ENCODE results near the gene QRSL1. TPM values are rescaled to one million over a fixed set of nuclear protein-coding genes. Genes with fewer than 3 reads are reported as not detected.

QRSL1 gene
- total and polyA plus RNA-seq, 10 of the 15 experiments (the other 5 are each of a cell fraction or from before 2014, with no cell fraction given) = 11.9 to 23.5 (median 15.5) TPM

- Histone ChIP-seq H3K9ac (ENCODE audit: control insufficient read depth, insufficient read depth, low read length) (no peak overlapping the region), H2AFZ (ENCODE audit: control insufficient read depth, low read depth, low read length) (no peak overlapping the region), H3K36me3 (ENCODE audit: control insufficient read depth in 2 of 2, insufficient read depth in 2 of 2, low read length in 1 of 2) (no peaks in the 10 kb centered on the region), H3K4me1 (ENCODE audit: control insufficient read depth, insufficient read depth, low read length) (no peaks in the 10 kb centered on the region; the same call in 1 of the 2 replicates), H4K20me1 (ENCODE audit: control insufficient read depth, insufficient read depth) (no peaks in the 10 kb centered on the region), H3K9me3 (replicated peaks; ENCODE audit: control insufficient read depth, insufficient read depth, low read length) (no peaks in the 10 kb centered on the region), H3K4me3 (no peak overlapping the region), H3K27ac (ENCODE audit: control insufficient read depth, insufficient read depth) (no peak overlapping the region), H3K4me2 (ENCODE audit: control insufficient read depth, insufficient read depth) (no peak overlapping the region), H3K27me3 (replicated peaks in 1 of 2; ENCODE audit: control insufficient read depth in 2 of 2, insufficient read depth in 2 of 2, low read length in 1 of 2) (no peaks in the 10 kb centered on the region), H3K79me2 (ENCODE audit: control insufficient read depth, insufficient read depth, low read length) (no peaks in the 10 kb centered on the region)
- CTCF ChIA-PET = no interaction called here
- 77% methylated on average over 6 of the region's 6 CpGs for WGBS (ENCODE audit: insufficient coverage, insufficient replicate concordance, low lambda C conversion rate, missing lambda C conversion rate)
- ATAC-seq (no peak), FAIRE-seq (no peak), DNase-seq (ENCODE audit: low read depth, low spot score) (no peak)
- TF ChIP-seq MYC (IDR thresholded peaks at IDR 0.05; ENCODE audit: insufficient read depth, insufficient read length, insufficient replicate concordance, low read length, severe bottlenecking) (no peak), CHD1 (IDR thresholded peaks at IDR 0.05; ENCODE audit: low read depth, low read length) (no peak), CTCF (IDR thresholded peaks at IDR 0.05 in 2 of 3, conservative IDR thresholded peaks at IDR 0.05 in 1 of 3; ENCODE audit: control insufficient read depth in 2 of 3, extremely low read depth in 1 of 3, insufficient read depth in 1 of 3, low read depth in 3 of 3, low read length in 3 of 3) (no peak), LARP7 (IDR thresholded peaks at IDR 0.05) (no peak)
- no TSS peak for BruUV-seq (replicated peaks)
- in situ Hi-C loops (cut with MboI) = no loop called here
- RAD21 ChIA-PET (ENCODE audit: unreplicated experiment) = no interaction called here
- POLR2A ChIA-PET = no interaction called here
- intact Hi-C loops (cut with micrococcal nuclease; ENCODE audit: unreplicated experiment) = no loop called here
- SMC1A ChIA-PET (ENCODE audit: uncharacterized antibody, unreplicated experiment) = no interaction called here
Observed at GRCh38 chr6:106692112-106692818, 62.9 kb downstream of the QRSL1 start.

GRCh38 chr6:106692819-106693208 is 63.4 kb downstream of the QRSL1 start:
- ChIA-PET SMC1A (ENCODE audit: uncharacterized antibody, unreplicated experiment) (interaction anchor here (0.6 kb wide), 1 partner anchor 913 kb away, joined by 3 read pairs; no protein-coding TSS in a partner anchor), POLR2A (no interaction called here), RAD21 (ENCODE audit: unreplicated experiment) (no interaction called here), CTCF (interaction anchor here (1.1 kb wide), 1 partner anchor 16 kb away, joined by 3 read pairs; no protein-coding TSS in a partner anchor)
- H3K4me2 ChIP-seq (ENCODE audit: control insufficient read depth, insufficient read depth) = no peak overlapping the region
- WGBS (ENCODE audit: insufficient coverage, insufficient replicate concordance, low lambda C conversion rate, missing lambda C conversion rate) = 30% methylated on average over 3 of the region's 3 CpGs
- H3K9ac ChIP-seq (ENCODE audit: control insufficient read depth, insufficient read depth, low read length) = no peak overlapping the region
- no peaks in the 10 kb centered on the region for H3K27me3 ChIP-seq (replicated peaks in 1 of 2; ENCODE audit: control insufficient read depth in 2 of 2, insufficient read depth in 2 of 2, low read length in 1 of 2)
- in situ Hi-C loops (cut with MboI) (no loop called here), intact Hi-C loops (cut with micrococcal nuclease; ENCODE audit: unreplicated experiment) (no loop called here)
- no peak overlapping the region for H2AFZ ChIP-seq (ENCODE audit: control insufficient read depth, low read depth, low read length)
- ATAC-seq = no peak
- BruUV-seq (replicated peaks) = no TSS peak
- no peak for FAIRE-seq
- H4K20me1 ChIP-seq (ENCODE audit: control insufficient read depth, insufficient read depth) = no peaks in the 10 kb centered on the region
- H3K4me1 ChIP-seq (ENCODE audit: control insufficient read depth, insufficient read depth, low read length) = no peaks in the 10 kb centered on the region; the same call in 1 of the 2 replicates
- no peaks in the 10 kb centered on the region for H3K9me3 ChIP-seq (replicated peaks; ENCODE audit: control insufficient read depth, insufficient read depth, low read length)
- H3K4me3 ChIP-seq = no peak overlapping the region
- no peaks in the 10 kb centered on the region for H3K36me3 ChIP-seq (ENCODE audit: control insufficient read depth in 2 of 2, insufficient read depth in 2 of 2, low read length in 1 of 2)
- no peaks in the 10 kb centered on the region for H3K79me2 ChIP-seq (ENCODE audit: control insufficient read depth, insufficient read depth, low read length)
- no peak for DNase-seq (ENCODE audit: low read depth, low spot score)
- no peak overlapping the region for H3K27ac ChIP-seq (ENCODE audit: control insufficient read depth, insufficient read depth)
- TF ChIP-seq HDAC2 (IDR thresholded peaks at IDR 0.05) (no peak), POLR2A (IDR thresholded peaks at IDR 0.05; ENCODE audit: low read depth, low read length) (no peak), SKIL (IDR thresholded peaks at IDR 0.05; ENCODE audit: low read depth, poor library complexity, severe bottlenecking) (no peak), TBL1XR1 (IDR thresholded peaks at IDR 0.05; ENCODE audit: low read depth, low read length) (no peak), SMAD5 (IDR thresholded peaks at IDR 0.05; ENCODE audit: low read depth) (no peak)
- TF ChIP-seq, protein P1, sequence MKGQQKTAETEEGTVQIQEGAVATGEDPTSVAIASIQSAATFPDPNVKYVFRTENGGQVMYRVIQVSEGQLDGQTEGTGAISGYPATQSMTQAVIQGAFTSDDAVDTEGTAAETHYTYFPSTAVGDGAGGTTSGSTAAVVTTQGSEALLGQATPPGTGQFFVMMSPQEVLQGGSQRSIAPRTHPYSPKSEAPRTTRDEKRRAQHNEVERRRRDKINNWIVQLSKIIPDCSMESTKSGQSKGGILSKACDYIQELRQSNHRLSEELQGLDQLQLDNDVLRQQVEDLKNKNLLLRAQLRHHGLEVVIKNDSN (IDR thresholded peaks at IDR 0.05; ENCODE audit: borderline replicate concordance, extremely low read length, insufficient read depth, low read depth, low read length) = no peak

Measured in GM12878 (cell line).